Effector memory CD8-positive, alpha-beta T cell (primary cell): Measurements from ENCODE around the gene SEC24C.

Experiments
- ATAC-seq: fragments of 150-1000 bp; cut with Tn5 transposase; replicated peaks from 2 replicates; pipeline ENCODE4 v1.10.0; 2021; ENCODE audit warnings: mild to moderate bottlenecking, moderate library complexity
- DNase-seq, 3 experiments: peaks; one replicate each; pipeline ENCODE4 v3.0.0; 2021
- H3K27ac Mint-ChIP-seq, 2 donors: one replicate each; pipeline ENCODE4 v1.8.0; 2022; ENCODE audit warnings: mild to moderate bottlenecking in 2 of 2, mixed read lengths in 2 of 2, moderate library complexity in 2 of 2
- H3K27me3 Mint-ChIP-seq, 2 donors: one replicate each; pipeline ENCODE4 v1.8.0; 2022; ENCODE audit warnings: mixed read lengths in 2 of 2
- H3K36me3 Mint-ChIP-seq: one replicate; pipeline ENCODE4 v1.8.0; 2022; ENCODE audit warnings: mild to moderate bottlenecking, moderate library complexity, mixed read lengths; ENCODE audit not compliant: insufficient read depth
- H3K4me1 Mint-ChIP-seq, 2 donors: one replicate each; pipeline ENCODE4 v1.8.0; 2022; ENCODE audit warnings: low read depth in 2 of 2, mixed read lengths in 2 of 2
- H3K4me3 Mint-ChIP-seq, 2 donors: one replicate each; pipeline ENCODE4 v1.8.0; 2022; ENCODE audit warnings: mild to moderate bottlenecking in 2 of 2, mixed read lengths in 2 of 2, moderate library complexity in 2 of 2
- H3K9me3 Mint-ChIP-seq, 2 donors: one replicate each; pipeline ENCODE4 v1.8.0; 2022; ENCODE audit warnings: mixed read lengths in 2 of 2

Gene SEC24C

DNA sequence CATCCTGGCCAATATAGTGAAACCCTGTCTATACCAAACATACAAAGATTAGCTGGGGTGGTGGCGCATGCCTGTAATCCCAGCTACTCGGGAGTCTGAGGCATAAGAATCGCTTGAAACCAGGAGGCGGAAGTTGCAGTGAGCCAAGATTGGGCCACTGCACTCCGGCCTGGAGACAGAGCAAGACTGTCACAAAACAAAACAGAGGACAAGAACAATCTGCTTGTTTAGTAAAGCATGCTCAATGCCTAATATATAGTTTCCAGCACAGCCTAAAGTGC lies 1.8 kb upstream of the SEC24C start:
- no peak overlapping the region for H3K4me3 Mint-ChIP-seq
- peaks cover 25% of the 10 kb centered on the region in 2 donors for H3K4me1 Mint-ChIP-seq
- DNase-seq (no peak), ATAC-seq (no peak)
- H3K27ac Mint-ChIP-seq = peak overlapping the region; percentile 35 to 100
- H3K27me3 Mint-ChIP-seq = no peaks in the 10 kb centered on the region
- peaks cover 37% of the 10 kb centered on the region for H3K36me3 Mint-ChIP-seq
- H3K9me3 Mint-ChIP-seq = no peaks in the 10 kb centered on the region

DNA sequence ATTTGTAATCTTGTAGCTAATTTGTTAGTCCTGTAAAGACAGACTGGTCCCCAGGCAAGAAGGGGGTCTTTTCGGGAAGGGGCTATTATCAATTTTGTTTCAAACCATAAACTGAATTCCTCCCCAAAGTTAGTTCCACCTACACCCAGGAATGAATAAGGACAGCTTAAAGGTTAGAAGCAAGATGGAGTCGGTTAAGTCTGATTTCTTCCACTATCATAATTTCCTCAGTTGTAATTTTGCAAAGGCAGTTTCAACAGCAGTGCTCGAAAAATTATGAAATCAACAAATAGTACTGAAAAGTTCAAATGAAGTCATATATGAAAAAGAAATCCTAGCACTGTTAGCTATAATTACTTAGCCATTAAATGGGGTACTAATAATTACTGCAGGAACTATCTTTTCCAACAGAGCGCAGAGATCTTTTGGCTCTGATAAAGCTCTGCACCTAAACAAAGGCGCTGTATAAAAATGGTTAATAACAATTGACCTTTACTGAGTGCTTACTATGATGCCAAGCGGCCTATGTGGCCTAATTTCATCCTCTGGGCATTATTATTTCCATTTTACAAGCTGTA lies 756 bp upstream of the SEC24C start:
- Mint-ChIP-seq H3K4me1 (peaks cover 25% of the 10 kb centered on the region in 2 donors), H3K27me3 (no peaks in the 10 kb centered on the region), H3K27ac (peak overlapping the region; percentile 100), H3K9me3 (no peaks in the 10 kb centered on the region), H3K4me3 (peak overlapping the region; percentile 99), H3K36me3 (peaks cover 39% of the 10 kb centered on the region)
- ATAC-seq (no peak), DNase-seq (no peak)

DNA sequence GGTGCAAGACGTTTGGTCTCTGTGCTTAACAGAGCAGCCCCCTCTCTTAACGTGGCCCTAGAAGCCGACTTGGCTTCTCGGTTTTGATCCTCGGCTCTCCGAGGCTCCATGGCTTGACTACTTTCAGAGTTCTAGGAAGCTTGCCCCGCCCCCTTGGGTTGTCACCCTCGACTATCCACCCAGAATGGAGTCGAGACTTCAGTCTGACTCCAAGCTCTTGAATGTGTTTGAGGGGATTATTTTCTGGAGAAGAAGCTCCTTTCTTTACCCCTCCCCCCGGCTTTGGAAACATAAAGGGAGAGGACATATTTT lies 448 bp downstream of the SEC24C start:
- Mint-ChIP-seq H3K4me1 (peaks cover 31 to 36% of the 10 kb centered on the region in 2 donors), H3K9me3 (no peaks in the 10 kb centered on the region), H3K36me3 (peaks cover 46% of the 10 kb centered on the region), H3K27ac (peak overlapping the region; percentile 100), H3K27me3 (no peaks in the 10 kb centered on the region), H3K4me3 (peak overlapping the region; percentile 99)
- ATAC-seq (peak; percentile 39), DNase-seq (peak in 2 of 3 experiments; percentile 46 to 48)

DNA sequence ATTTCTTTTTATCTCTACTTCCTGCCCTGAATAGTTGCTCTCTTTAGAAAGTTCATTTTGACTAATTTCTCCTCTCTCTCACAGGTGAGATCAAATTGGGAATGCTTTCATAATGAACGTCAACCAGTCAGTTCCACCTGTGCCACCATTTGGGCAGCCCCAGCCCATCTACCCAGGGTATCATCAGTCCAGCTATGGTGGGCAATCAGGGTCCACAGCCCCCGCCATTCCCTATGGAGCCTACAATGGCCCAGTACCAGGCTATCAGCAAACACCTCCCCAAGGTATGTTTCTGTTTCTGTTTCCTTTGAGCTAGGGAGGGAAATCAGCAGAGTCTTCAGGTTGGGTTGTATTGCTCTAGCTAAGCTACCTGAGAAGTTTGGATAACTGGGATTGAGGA lies 2.5 kb downstream of the SEC24C start:
- H3K9me3 Mint-ChIP-seq = no peaks in the 10 kb centered on the region
- peaks cover 42 to 52% of the 10 kb centered on the region in 2 donors for H3K4me1 Mint-ChIP-seq
- ATAC-seq (no peak), DNase-seq (no peak)
- peak overlapping the region; percentile 14 to 54 for H3K4me3 Mint-ChIP-seq
- H3K27me3 Mint-ChIP-seq = no peaks in the 10 kb centered on the region
- H3K27ac Mint-ChIP-seq = peak overlapping the region in 1 of 2 donors; percentile 58
- H3K36me3 Mint-ChIP-seq = peaks cover 65% of the 10 kb centered on the region

DNA sequence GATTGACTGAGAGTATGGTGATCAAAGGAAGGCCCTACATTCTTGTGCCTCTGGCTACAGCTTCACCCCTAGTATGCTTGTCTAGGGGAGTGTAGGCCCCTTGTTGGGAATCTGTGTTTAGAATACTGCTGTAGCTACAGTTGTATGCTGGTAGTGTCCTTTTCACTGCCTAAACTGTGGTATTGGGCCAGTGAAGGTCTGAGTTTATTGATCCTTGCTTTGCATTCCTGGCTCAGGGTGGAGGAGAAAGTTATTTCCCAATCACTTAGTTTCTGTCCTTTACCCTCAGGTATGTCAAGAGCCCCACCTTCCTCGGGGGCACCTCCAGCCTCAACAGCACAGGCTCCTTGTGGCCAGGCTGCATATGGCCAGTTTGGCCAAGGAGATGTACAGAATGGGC lies 6.6 kb downstream of the SEC24C start:
- DNase-seq = no peak
- peaks cover 27 to 38% of the 10 kb centered on the region in 2 donors for H3K4me1 Mint-ChIP-seq
- peak overlapping the region; percentile 74 to 78 for H3K27ac Mint-ChIP-seq
- ATAC-seq = no peak
- H3K4me3 Mint-ChIP-seq = no peak overlapping the region
- H3K36me3 Mint-ChIP-seq = peaks cover 89% of the 10 kb centered on the region
- H3K27me3 Mint-ChIP-seq = no peaks in the 10 kb centered on the region
- no peaks in the 10 kb centered on the region for H3K9me3 Mint-ChIP-seq

DNA sequence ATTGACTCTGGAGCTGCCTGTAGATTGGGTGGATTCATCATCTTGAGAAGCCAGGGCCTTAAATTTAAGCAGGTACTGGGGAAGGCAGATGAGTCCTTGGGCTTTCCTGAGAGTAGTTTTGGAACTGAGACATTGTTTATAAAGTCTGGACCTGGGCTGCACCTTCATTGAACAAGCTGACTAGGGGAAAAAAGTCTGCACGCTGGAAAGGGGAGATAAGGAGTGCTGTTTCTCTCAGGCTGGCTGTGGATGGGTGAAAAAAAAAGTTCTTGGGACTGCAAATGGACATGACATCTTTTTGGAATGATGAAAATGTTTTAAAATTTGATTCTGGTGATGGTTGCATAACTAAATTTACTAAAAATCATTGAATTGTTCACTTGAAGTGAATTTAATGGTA lies 12.0 kb downstream of the SEC24C start:
- Mint-ChIP-seq H3K27me3 (no peaks in the 10 kb centered on the region), H3K36me3 (peaks cover 74% of the 10 kb centered on the region), H3K9me3 (no peaks in the 10 kb centered on the region), H3K4me3 (no peak overlapping the region), H3K4me1 (peaks cover 42 to 44% of the 10 kb centered on the region in 2 donors), H3K27ac (peak overlapping the region; percentile 35 to 78)
- DNase-seq = no peak
- ATAC-seq = no peak

DNA sequence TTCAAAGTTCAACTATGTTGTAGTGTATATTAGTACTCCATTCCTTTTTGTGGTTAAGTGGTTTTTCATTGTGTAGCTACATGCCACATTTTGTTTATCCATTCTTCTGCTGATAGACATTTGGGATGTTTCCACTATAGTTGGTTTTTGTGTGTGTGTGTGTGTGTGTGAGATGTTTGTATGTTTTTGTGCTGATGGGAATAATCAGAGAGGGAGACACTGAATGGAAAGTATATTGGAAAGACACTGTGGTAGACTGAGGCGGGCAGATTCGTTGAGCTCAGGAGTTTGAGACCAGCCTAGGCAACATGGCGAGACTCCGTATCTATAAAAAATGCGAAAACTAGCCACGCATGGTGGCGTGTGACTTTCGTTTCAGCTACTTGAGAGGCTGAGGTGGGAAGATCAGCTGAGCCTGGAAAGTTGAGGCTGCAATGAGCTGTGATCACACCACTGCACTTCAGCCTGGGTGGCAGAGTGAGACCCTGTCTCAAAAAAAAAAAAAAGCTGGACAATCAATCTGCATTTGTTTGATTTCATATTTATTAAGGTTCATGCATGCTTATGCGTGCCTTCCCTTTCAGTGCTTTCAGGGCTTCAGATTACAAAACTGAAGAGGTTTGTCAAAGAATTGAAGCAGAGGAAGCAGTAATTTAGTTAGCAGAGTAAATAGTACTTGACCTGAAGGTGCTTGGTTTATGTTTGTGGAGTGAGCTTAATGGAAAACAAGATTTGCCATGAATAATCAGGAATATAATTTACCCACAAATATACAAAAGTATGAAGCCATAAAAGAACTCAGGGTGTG lies 14.7 kb downstream of the SEC24C start:
- H3K27me3 Mint-ChIP-seq = no peaks in the 10 kb centered on the region
- H3K36me3 Mint-ChIP-seq = peaks cover 76% of the 10 kb centered on the region
- H3K9me3 Mint-ChIP-seq = no peaks in the 10 kb centered on the region
- H3K27ac Mint-ChIP-seq = peak overlapping the region; percentile 89 to 95
- ATAC-seq = peak; percentile 33
- peaks cover 64% of the 10 kb centered on the region in 2 donors for H3K4me1 Mint-ChIP-seq
- DNase-seq = peak; percentile 34 to 51 (median 36)
- H3K4me3 Mint-ChIP-seq = peak overlapping the region; percentile 53 to 68

DNA sequence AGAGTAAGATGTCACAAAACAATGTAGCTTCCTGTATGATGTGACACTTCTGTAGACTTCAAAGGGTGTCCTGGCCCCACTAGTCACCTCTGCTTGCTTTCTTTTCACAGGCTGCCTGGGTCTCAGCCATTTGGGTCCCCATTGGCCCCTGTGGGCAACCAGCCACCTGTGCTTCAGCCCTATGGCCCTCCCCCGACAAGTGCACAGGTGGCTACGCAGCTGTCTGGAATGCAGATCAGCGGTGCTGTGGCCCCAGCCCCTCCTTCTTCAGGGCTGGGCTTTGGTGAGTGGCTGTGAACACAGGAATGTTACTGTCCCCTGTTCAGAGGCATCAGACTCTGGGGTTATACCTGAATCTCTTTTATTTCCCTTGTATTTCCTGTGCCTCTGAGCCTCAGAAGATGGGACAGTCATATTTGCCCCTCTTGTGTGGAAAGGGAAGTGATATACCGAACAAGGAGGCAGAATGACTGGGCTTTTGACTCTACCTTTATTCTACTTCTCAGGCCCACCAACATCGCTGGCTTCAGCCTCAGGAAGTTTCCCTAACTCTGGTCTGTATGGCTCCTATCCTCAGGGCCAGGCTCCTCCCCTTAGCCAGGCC lies 15.4 kb downstream of the SEC24C start:
- H3K4me3 Mint-ChIP-seq = peak overlapping the region; percentile 53 to 68
- peak overlapping the region; percentile 89 to 95 for H3K27ac Mint-ChIP-seq
- peaks cover 65% of the 10 kb centered on the region in 2 donors for H3K4me1 Mint-ChIP-seq
- H3K36me3 Mint-ChIP-seq = peaks cover 76% of the 10 kb centered on the region
- no peaks in the 10 kb centered on the region for H3K27me3 Mint-ChIP-seq
- ATAC-seq (peak; percentile 89), DNase-seq (peak; percentile 82 to 84 (median 83))
- no peaks in the 10 kb centered on the region for H3K9me3 Mint-ChIP-seq

DNA sequence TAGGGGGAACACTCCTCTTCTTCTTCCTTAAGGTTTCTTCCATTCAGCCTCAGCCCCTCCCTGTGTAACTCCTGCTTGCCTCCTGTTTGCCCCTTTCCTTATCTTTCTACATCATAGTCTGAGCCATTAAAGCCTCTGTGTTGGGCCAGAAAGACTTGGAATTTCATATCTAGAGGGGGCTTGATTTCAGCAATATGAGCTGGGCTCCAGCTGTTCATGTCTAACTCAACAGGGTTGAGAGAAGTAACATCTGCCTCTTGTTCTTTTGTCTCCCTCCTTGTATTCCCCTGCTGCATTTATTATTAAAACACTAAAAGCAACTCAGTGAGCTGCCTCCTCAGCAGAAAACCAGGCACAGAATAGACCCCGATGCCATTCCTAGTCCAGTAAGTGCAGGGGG lies 17.6 kb downstream of the SEC24C start:
- Mint-ChIP-seq H3K4me1 (peaks cover 61 to 68% of the 10 kb centered on the region in 2 donors), H3K9me3 (no peaks in the 10 kb centered on the region), H3K27me3 (no peaks in the 10 kb centered on the region), H3K4me3 (peak overlapping the region; percentile 53 to 68), H3K36me3 (peaks cover 83% of the 10 kb centered on the region), H3K27ac (peak overlapping the region; percentile 73 to 95)
- ATAC-seq (no peak), DNase-seq (no peak)

DNA sequence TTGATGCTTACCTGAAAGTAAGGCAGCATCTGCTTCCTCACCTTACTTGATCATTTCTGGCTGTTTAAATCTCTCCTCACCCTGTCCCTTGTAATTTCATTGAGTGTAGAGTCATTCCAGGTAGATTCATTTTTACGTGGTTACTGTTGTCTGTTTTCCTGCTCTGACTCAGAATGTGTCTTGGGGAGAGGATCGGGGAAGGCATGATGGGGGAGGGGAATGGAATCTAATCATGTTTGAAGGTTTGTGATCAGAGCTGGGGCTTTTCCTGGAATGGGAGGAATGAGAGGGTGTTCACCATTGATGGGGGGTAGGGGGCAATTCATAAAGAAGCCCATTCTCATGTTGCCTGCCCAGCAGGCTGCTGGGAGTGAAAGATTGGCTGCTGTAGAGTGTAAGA lies 18.7 kb downstream of the SEC24C start:
- H3K9me3 Mint-ChIP-seq = no peaks in the 10 kb centered on the region
- H3K27me3 Mint-ChIP-seq = no peaks in the 10 kb centered on the region
- peaks cover 56 to 66% of the 10 kb centered on the region in 2 donors for H3K4me1 Mint-ChIP-seq
- ATAC-seq = no peak
- H3K27ac Mint-ChIP-seq = peak overlapping the region; percentile 71 to 73
- peaks cover 89% of the 10 kb centered on the region for H3K36me3 Mint-ChIP-seq
- DNase-seq = no peak
- peak overlapping the region; percentile 44 to 51 for H3K4me3 Mint-ChIP-seq

DNA sequence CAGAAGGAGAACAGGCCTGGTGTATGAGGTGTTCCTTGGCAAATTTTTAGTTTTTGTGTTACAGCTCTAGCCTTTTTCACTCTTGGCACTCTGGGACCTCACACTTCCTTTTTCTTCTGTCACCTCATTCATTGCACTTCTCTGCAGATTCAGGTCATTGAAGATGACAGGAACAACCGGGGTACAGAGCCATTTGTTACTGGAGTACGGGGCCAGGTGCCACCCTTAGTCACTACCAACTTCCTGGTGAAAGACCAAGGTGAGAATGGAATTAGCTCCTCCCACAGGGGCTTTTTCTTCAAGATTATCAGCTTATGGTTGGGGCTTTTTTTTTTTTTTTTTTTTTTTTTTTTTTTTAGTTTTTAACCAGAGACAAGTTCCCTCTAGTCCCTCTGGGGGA lies 19.2 kb downstream of the SEC24C start:
- Mint-ChIP-seq H3K36me3 (peaks cover 94% of the 10 kb centered on the region), H3K27ac (peak overlapping the region; percentile 71 to 73), H3K27me3 (no peaks in the 10 kb centered on the region), H3K9me3 (no peaks in the 10 kb centered on the region), H3K4me3 (peak overlapping the region; percentile 51 to 62), H3K4me1 (peaks cover 52 to 64% of the 10 kb centered on the region in 2 donors)
- ATAC-seq = peak; percentile 45
- DNase-seq = peak in 2 of 3 experiments; percentile 55 to 59

DNA sequence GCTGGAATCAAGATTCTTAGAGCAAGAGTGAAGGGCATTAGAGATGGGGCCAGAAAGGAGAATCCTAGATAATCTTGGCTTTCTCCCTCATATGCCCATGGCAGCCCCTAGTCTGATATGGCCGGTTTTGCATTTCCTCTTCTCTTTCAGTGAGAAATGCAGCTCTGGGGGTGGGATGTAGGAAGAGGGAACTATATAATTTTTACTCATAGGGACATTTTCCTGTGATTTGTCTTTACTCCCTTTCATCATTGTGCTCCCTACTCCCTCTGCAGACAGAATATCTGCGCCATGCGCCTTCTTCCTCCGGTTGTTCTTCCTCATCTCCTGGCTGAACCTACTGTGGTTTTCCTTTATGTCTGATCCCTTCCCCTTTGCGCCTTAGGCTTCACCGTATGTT lies 20.9 kb downstream of the SEC24C start:
- ATAC-seq = no peak
- H3K27me3 Mint-ChIP-seq = no peaks in the 10 kb centered on the region
- DNase-seq = no peak
- H3K36me3 Mint-ChIP-seq = peaks cover 97% of the 10 kb centered on the region
- H3K4me3 Mint-ChIP-seq = no peak overlapping the region
- no peaks in the 10 kb centered on the region for H3K9me3 Mint-ChIP-seq
- peaks cover 48 to 57% of the 10 kb centered on the region in 2 donors for H3K4me1 Mint-ChIP-seq
- H3K27ac Mint-ChIP-seq = peak overlapping the region; percentile 71

DNA sequence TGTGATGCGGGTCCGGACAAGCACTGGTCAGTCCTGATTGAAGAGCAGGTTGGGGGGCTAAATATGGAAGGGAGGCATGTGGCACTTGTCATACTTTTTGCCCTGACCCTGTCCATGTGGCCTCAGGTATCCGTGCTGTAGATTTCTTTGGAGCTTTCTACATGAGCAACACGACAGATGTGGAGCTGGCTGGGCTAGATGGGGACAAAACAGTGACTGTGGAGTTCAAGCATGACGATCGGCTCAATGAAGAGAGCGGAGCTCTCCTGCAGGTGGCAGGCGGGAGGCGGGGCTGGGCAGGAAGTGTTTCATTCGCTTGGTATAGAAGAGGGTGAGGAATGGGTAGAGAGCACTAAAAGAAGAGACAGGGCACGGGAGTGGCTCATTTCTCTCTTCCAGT lies 24.7 kb downstream of the SEC24C start:
- H3K4me3 Mint-ChIP-seq = peak overlapping the region; percentile 38 to 44
- no peaks in the 10 kb centered on the region for H3K9me3 Mint-ChIP-seq
- DNase-seq (peak; percentile 47 to 55 (median 49)), ATAC-seq (peak; percentile 20)
- peak overlapping the region in 1 of 2 donors; percentile 66 for H3K27ac Mint-ChIP-seq
- H3K36me3 Mint-ChIP-seq = peaks cover 92% of the 10 kb centered on the region
- H3K4me1 Mint-ChIP-seq = peaks cover 27 to 39% of the 10 kb centered on the region in 2 donors
- no peaks in the 10 kb centered on the region for H3K27me3 Mint-ChIP-seq

DNA sequence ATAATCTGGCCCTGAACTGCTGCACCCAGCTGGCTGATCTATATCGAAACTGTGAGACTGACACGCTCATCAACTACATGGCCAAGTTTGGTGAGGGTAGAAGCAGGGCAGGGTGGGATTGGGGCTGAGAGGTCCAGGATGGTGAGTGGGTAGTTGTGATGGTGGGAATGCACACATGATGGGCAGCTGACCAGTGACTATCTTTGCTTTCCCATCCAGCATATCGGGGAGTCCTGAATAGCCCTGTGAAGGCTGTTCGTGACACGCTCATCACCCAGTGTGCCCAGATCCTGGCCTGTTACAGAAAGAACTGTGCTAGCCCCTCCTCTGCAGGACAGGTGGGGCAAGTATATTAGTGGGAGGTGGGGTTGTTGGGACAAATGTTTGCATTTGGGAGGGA lies 25.2 kb downstream of the SEC24C start:
- no peaks in the 10 kb centered on the region for H3K9me3 Mint-ChIP-seq
- ATAC-seq (no peak), DNase-seq (no peak)
- H3K36me3 Mint-ChIP-seq = peaks cover 87% of the 10 kb centered on the region
- H3K27ac Mint-ChIP-seq = peak overlapping the region in 1 of 2 donors; percentile 66
- peaks cover 30 to 39% of the 10 kb centered on the region in 2 donors for H3K4me1 Mint-ChIP-seq
- peak overlapping the region; percentile 38 to 44 for H3K4me3 Mint-ChIP-seq
- H3K27me3 Mint-ChIP-seq = no peaks in the 10 kb centered on the region
